Neuron (in vitro differentiated cells): ENCODE results near the gene PIBF1.

ENCODE experiments used
- H2AFZ ChIP-seq: one replicate; pipeline ENCODE4 v1.6.1; 2013; ENCODE audit warnings: low read depth, mild to moderate bottlenecking, inconsistent platforms, low read length, moderate library complexity
- H3K27me3 ChIP-seq: one replicate; pipeline ENCODE4 v1.6.1; 2013; ENCODE audit warnings: low read length; ENCODE audit not compliant: insufficient read depth
- H3K36me3 ChIP-seq: one replicate; pipeline ENCODE4 v1.6.1; 2013; ENCODE audit warnings: low read length; ENCODE audit not compliant: insufficient read depth
- H3K4me1 ChIP-seq: one replicate; pipeline ENCODE4 v1.6.1; 2013; ENCODE audit warnings: low read length; ENCODE audit not compliant: insufficient read depth
- H3K4me3 ChIP-seq: 2 replicates; pipeline ENCODE4 v1.5.1; 2013; ENCODE audit warnings: mild to moderate bottlenecking, low read length, moderate library complexity
- H3K9me3 ChIP-seq: one replicate; pipeline ENCODE4 v1.6.1; 2013; ENCODE audit warnings: low read length

PIBF1 gene

DNA sequence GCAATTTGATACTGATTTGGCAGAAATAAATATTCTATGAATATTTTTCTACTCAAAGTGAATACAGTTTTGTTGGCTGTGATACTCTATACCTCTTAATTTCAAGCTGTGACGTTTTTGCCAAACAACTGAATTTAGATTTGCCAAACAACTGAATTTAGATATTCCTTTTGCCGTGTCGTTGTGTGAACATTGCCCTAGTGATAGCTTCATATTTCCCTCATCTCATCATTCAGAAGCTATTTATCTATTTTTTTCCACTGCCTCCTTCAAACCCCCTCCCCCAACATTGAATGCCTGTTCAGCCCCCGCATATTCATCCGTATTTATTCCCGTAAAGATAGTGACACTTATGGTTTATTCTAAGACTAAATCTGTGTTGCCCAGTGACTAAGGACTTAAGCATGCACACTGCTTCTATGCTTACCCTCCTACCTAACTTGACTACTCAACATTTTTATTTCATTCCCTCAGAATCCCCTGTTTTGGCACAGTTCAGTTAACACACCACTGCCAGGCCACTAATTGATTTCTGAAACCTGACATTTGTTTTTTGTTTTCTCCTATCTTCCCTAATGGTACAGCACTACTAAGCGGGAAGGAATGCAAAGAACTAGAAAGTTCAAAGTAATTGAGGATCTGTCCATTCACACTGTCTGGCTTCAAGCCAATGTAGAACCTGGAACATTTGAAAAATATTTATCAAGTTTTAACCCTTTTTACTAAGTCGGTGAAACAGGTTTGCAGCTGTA is 274.1 kb downstream of the PIBF1 start:
- Histone ChIP-seq H3K9me3 (no peaks in the 10 kb centered on the region), H2AFZ (no peak overlapping the region), H3K4me3 (no peak overlapping the region), H3K4me1 (peaks cover 9% of the 10 kb centered on the region), H3K36me3 (no peaks in the 10 kb centered on the region), H3K27me3 (peaks cover 12% of the 10 kb centered on the region)

DNA sequence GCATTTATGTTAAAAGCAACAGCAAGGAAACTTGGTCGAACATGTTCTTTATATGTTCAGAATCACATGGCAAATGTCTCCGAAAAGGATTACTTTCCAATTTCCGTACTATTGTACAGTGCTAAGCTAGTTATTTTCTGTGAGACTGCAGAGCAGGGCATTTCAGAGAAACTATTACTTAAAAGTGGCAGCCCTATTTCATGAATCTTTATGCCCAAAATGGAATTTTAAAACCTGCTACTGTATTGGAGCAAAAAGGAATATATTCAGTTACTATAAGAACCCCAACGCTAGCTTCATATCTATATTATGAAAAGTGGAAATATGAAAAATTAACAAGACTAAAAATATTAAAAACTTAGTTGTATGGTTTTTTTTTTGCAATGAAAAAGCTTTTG is 274.6 kb downstream of the PIBF1 start:
- Histone ChIP-seq H3K27me3 (peaks cover 12% of the 10 kb centered on the region), H3K9me3 (no peaks in the 10 kb centered on the region), H3K36me3 (no peaks in the 10 kb centered on the region), H2AFZ (no peak overlapping the region), H3K4me3 (no peak overlapping the region), H3K4me1 (peaks cover 9% of the 10 kb centered on the region)

- Histone ChIP-seq H3K4me1 (peaks cover 9% of the 10 kb centered on the region), H3K9me3 (no peaks in the 10 kb centered on the region), H3K27me3 (peaks cover 12% of the 10 kb centered on the region), H3K4me3 (no peak overlapping the region), H2AFZ (no peak overlapping the region), H3K36me3 (no peaks in the 10 kb centered on the region)
These were observed 275.5 kb downstream of the PIBF1 start for GRCh38 chr13:73057284-73058063.

DNA sequence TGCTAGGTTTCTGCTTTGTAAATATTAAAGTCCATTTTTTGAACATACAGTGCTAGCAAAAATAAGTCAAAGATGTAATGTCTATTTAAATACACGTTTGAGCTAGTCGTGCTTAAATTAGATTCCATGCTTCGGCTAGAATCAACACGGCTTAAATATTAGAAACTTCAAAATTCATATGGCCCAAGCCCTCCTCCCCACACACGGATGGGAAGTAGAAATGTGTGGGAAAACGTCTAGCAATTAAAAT is 276.1 kb downstream of the PIBF1 start:
- H3K36me3 ChIP-seq = no peaks in the 10 kb centered on the region
- H3K4me1 ChIP-seq = peaks cover 9% of the 10 kb centered on the region
- H3K27me3 ChIP-seq = peaks cover 12% of the 10 kb centered on the region
- H3K9me3 ChIP-seq = no peaks in the 10 kb centered on the region
- H3K4me3 ChIP-seq = peak overlapping the region; percentile 67
- peak overlapping the region; percentile 68 for H2AFZ ChIP-seq

GRCh38 chr13:73058432-73058735 is 276.5 kb downstream of the PIBF1 start:
- Histone ChIP-seq H3K27me3 (peaks cover 12% of the 10 kb centered on the region), H3K36me3 (no peaks in the 10 kb centered on the region), H3K4me3 (peak overlapping the region; percentile 67), H3K4me1 (peaks cover 9% of the 10 kb centered on the region), H2AFZ (peak overlapping the region; percentile 68), H3K9me3 (no peaks in the 10 kb centered on the region)

DNA sequence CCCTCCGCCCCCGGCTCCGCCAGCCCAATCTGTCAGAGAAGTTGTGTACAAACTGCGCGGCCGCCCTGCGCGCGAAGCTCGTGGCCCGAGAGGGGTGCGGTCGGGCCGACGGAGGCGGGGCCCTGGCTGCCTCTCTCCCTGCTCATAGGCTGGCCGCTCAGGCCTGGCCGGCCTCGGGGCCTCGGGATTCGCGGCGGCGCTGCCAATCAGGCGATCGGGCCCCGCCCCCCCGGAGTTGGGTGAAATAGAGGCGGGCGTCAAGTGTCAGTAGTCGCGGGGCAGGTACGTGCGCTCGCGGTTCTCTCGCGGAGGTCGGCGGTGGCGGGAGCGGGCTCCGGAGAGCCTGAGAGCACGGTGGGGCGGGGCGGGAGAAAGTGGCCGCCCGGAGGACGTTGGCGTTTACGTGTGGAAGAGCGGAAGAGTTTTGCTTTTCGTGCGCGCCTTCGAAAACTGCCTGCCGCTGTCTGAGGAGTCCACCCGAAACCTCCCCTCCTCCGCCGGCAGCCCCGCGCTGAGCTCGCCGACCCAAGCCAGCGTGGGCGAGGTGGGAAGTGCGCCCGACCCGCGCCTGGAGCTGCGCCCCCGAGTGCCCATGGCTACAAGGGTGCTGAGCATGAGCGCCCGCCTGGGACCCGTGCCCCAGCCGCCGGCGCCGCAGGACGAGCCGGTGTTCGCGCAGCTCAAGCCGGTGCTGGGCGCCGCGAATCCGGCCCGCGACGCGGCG is 277.0 kb downstream of the PIBF1 start, which contains the start of gene KLF5:
KLF5 (plus strand) TSS at position 270 of the 724 bp plus-strand sequence; CDS start at position 593, 323 bp downstream.
- peak within 1 kb of the TSS; percentile 67 for H3K4me3 ChIP-seq
- H3K27me3 ChIP-seq = peaks cover 12% of the 10 kb centered on the region
- H3K4me1 ChIP-seq = peaks cover 9% of the 10 kb centered on the region
- H3K9me3 ChIP-seq = no peaks in the 10 kb centered on the region
- no peaks in the 10 kb centered on the region for H3K36me3 ChIP-seq
- peak within 1 kb of the TSS; percentile 68 for H2AFZ ChIP-seq

DNA sequence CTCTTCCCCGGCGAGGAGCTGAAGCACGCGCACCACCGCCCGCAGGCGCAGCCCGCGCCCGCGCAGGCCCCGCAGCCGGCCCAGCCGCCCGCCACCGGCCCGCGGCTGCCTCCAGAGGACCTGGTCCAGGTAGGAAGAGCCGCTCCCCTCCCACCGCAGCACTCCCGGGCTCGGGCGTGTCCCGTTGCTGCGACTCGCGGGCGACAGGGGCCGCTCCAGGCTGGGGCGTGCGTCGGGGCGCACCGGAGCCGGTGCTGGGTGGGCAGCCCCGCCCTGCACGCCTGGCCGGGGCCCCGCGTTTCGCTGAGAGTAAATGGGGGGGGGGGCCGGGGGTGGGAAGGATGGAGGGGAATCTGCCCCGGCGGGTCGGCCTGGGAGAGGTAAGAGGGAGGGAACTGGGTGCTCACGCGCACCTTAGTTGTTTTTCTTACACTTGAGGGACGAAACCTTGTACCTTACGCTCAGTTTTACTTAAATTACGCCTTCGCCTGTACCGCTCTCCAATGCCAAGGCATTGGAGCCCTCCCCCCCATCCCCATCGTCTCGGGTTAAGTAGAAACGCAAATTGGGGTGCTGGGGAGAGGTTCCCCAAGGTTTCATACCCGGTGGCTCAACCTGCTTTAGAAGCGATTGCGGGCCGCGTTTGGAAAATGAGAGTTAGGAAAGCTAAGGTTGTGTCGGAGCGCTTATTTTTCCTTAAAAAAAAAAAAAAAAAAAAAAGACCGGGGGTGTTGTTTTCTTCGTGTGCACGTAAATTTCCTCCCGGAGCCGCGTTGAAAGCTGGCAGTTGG is 277.7 kb downstream of the PIBF1 start:
- Histone ChIP-seq H3K4me3 (peak overlapping the region; percentile 67), H3K9me3 (no peaks in the 10 kb centered on the region), H3K27me3 (peaks cover 12% of the 10 kb centered on the region), H2AFZ (peak overlapping the region; percentile 68), H3K4me1 (peaks cover 8% of the 10 kb centered on the region), H3K36me3 (no peaks in the 10 kb centered on the region)

- H3K36me3 ChIP-seq = no peaks in the 10 kb centered on the region
These were observed 278.6 kb downstream of the PIBF1 start for GRCh38 chr13:73060251-73061160.

DNA sequence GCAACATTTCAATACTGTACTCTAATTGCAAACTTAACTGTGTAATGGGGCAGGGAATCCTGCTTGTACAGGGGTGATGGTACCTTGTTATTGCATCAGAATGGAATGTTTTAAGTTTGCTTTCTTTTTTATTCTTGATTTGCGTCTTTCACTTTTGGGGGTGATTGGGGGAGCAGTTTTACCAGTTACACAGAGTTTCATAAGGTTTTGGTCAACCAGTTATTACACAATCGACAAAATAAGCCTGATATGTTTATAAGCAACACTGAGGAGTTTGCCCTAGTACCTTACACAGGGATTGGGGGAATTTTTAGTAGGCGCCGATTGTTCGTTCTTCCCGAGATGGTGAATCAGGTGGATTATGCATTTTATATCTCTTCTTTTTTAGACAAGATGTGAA is 279.5 kb downstream of the PIBF1 start:
- no peak overlapping the region for H3K4me3 ChIP-seq
- peaks cover 12% of the 10 kb centered on the region for H3K27me3 ChIP-seq
- H2AFZ ChIP-seq = no peak overlapping the region
- no peaks in the 10 kb centered on the region for H3K9me3 ChIP-seq
- no peaks in the 10 kb centered on the region for H3K36me3 ChIP-seq
- H3K4me1 ChIP-seq = peaks cover 11% of the 10 kb centered on the region

More at GRCh38 chr13:73060251-73061160, 278.6 kb downstream of the PIBF1 start:
- Histone ChIP-seq H3K4me1 (peaks cover 11% of the 10 kb centered on the region), H3K9me3 (no peaks in the 10 kb centered on the region), H2AFZ (no peak overlapping the region), H3K27me3 (peaks cover 12% of the 10 kb centered on the region), H3K4me3 (no peak overlapping the region)

GRCh38 chr13:73061876-73062275 is 279.9 kb downstream of the PIBF1 start:
- H3K27me3 ChIP-seq = peaks cover 12% of the 10 kb centered on the region
- H3K36me3 ChIP-seq = no peaks in the 10 kb centered on the region
- no peak overlapping the region for H2AFZ ChIP-seq
- no peak overlapping the region for H3K4me3 ChIP-seq
- H3K4me1 ChIP-seq = peaks cover 11% of the 10 kb centered on the region
- H3K9me3 ChIP-seq = no peaks in the 10 kb centered on the region

DNA sequence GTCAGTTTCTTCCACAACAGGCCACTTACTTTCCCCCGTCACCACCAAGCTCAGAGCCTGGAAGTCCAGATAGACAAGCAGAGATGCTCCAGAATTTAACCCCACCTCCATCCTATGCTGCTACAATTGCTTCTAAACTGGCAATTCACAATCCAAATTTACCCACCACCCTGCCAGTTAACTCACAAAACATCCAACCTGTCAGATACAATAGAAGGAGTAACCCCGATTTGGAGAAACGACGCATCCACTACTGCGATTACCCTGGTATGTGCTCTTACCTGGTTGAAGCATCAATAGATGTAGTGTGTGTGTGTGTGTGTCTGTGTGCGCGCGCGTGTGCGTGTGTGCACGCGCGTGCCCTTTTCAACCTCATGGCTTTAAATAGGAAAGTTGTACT is 280.5 kb downstream of the PIBF1 start:
- H3K4me1 ChIP-seq = peaks cover 11% of the 10 kb centered on the region
- H2AFZ ChIP-seq = no peak overlapping the region
- H3K4me3 ChIP-seq = no peak overlapping the region
- peaks cover 11% of the 10 kb centered on the region for H3K27me3 ChIP-seq
- H3K9me3 ChIP-seq = no peaks in the 10 kb centered on the region
- no peaks in the 10 kb centered on the region for H3K36me3 ChIP-seq

DNA sequence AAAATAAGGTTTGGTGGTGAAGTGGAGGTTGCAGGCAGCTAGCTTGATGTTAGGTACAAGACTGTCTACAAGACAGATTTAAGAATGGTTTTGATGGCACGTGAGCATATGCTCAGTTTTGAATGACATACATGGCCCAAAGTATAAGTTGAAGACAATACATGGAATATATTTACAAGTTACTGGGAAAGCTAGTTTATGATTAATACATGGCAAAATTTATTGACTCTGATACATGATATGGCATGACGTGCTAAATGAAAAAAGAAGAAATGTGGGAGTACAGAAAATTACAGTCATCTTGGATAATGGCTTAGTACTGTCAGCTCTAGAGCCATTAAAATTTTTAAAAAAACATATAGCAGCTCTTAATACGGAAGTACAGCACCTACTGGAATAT is 281.2 kb downstream of the PIBF1 start:
- Histone ChIP-seq H3K4me3 (no peak overlapping the region), H3K4me1 (peaks cover 9% of the 10 kb centered on the region), H3K36me3 (no peaks in the 10 kb centered on the region), H3K27me3 (peaks cover 4% of the 10 kb centered on the region), H3K9me3 (no peaks in the 10 kb centered on the region), H2AFZ (no peak overlapping the region)
